Stimulated activated CD8-positive, alpha-beta memory T cell treated with anti-CD3 and anti-CD28 coated beads, Interleukin-2, amount 100 ng/mL, for 1 hour (primary cell): ENCODE measurements around the gene DLL1.
"Not testable (repeated sequence)": the region's sequence is repeated elsewhere in the genome, so short reads cannot be mapped to it uniquely, and the experiment has no call there.

Experiments
- DNase-seq, 2 donors: peaks; one replicate each; pipeline ENCODE4 v3.0.0-alpha.2; 2020; ENCODE audit warnings: low read depth in 2 of 2

Gene DLL1

GRCh38 chr6:170268216-170269129 lies 22.4 kb downstream of the DLL1 start:
- no peak for DNase-seq

- DNase-seq, result no peak
Measured at GRCh38 chr6:170267688-170268087, 23.2 kb downstream of the DLL1 start.

- DNase-seq, result no peak
Measured at GRCh38 chr6:170266061-170266825, 24.6 kb downstream of the DLL1 start.

GRCh38 chr6:170265655-170266054 lies 25.2 kb downstream of the DLL1 start:
- no peak for DNase-seq

- not testable (repeated sequence) for DNase-seq
Measured at GRCh38 chr6:170264644-170265043, 26.2 kb downstream of the DLL1 start.

- DNase-seq, result no peak
Measured at GRCh38 chr6:170264086-170264485, 26.8 kb downstream of the DLL1 start.

- no peak for DNase-seq
Measured at GRCh38 chr6:170263410-170263809, 27.5 kb downstream of the DLL1 start.

GRCh38 chr6:170262489-170263088 lies 28.3 kb downstream of the DLL1 start:
- DNase-seq, result no peak

GRCh38 chr6:170261643-170262488 lies 29.0 kb downstream of the DLL1 start:
- DNase-seq, result no peak

GRCh38 chr6:170260686-170261085 lies 30.2 kb downstream of the DLL1 start:
- no peak for DNase-seq

- DNase-seq, result no peak
Measured at GRCh38 chr6:170259278-170259677, 31.6 kb downstream of the DLL1 start.

GRCh38 chr6:170258407-170258806 lies 32.5 kb downstream of the DLL1 start:
- DNase-seq, result no peak

- DNase-seq, result no peak
Measured at GRCh38 chr6:170257376-170257775, 33.5 kb downstream of the DLL1 start.

GRCh38 chr6:170256641-170257040 lies 34.2 kb downstream of the DLL1 start:
- DNase-seq, result no peak

- DNase-seq, result no peak
Measured at GRCh38 chr6:170255426-170256125, 35.3 kb downstream of the DLL1 start.

GRCh38 chr6:170254315-170255213 lies 36.3 kb downstream of the DLL1 start:
- no peak for DNase-seq

GRCh38 chr6:170253910-170254269 lies 37.0 kb downstream of the DLL1 start:
- no peak for DNase-seq

- no peak for DNase-seq
Measured at GRCh38 chr6:170253226-170253909, 37.5 kb downstream of the DLL1 start.
